ENCODE data around the gene PCDHGA8.
"Not testable (repeated sequence)": the region's sequence is repeated elsewhere in the genome, so short reads cannot be mapped to it uniquely, and the experiment has no call there.

Gene PCDHGA8

DNA sequence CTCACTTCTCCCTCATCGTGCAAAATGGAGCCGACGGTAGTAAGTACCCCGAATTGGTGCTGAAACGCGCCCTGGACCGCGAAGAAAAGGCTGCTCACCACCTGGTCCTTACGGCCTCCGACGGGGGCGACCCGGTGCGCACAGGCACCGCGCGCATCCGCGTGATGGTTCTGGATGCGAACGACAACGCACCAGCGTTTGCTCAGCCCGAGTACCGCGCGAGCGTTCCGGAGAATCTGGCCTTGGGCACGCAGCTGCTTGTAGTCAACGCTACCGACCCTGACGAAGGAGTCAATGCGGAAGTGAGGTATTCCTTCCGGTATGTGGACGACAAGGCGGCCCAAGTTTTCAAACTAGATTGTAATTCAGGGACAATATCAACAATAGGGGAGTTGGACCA, 38.9 kb downstream of the PCDHGA8 start:
- H3K27me3 Mint-ChIP-seq = peaks cover 69% of the 10 kb centered on the region
- H3K9me3 Mint-ChIP-seq = peaks cover 18 to 49% of the 10 kb centered on the region in 2 donors
- peak overlapping the region in 1 of 2 donors; percentile 12 for H3K27ac Mint-ChIP-seq
- peak; percentile 53 for ATAC-seq
- peak overlapping the region; percentile 81 to 84 for H3K4me3 Mint-ChIP-seq
- H3K4me1 Mint-ChIP-seq = peaks cover 20% of the 10 kb centered on the region
- peak in 1 of 2 donors; percentile 40 for DNase-seq

GRCh38 chr5:141432308-141432707, 39.9 kb downstream of the PCDHGA8 start:
- Mint-ChIP-seq H3K4me3 (peak overlapping the region; percentile 81 to 84), H3K4me1 (peaks cover 20% of the 10 kb centered on the region), H3K27me3 (peaks cover 59% of the 10 kb centered on the region), H3K9me3 (peaks cover 18 to 49% of the 10 kb centered on the region in 2 donors)
- H3K27ac Mint-ChIP-seq, ATAC-seq, DNase-seq: not testable (repeated sequence)

DNA sequence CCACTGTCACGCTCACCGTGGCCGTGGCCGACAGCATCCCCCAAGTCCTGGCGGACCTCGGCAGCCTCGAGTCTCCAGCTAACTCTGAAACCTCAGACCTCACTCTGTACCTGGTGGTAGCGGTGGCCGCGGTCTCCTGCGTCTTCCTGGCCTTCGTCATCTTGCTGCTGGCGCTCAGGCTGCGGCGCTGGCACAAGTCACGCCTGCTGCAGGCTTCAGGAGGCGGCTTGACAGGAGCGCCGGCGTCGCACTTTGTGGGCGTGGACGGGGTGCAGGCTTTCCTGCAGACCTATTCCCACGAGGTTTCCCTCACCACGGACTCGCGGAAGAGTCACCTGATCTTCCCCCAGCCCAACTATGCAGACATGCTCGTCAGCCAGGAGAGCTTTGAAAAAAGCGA, 40.3 kb downstream of the PCDHGA8 start:
- ATAC-seq, H3K4me3 Mint-ChIP-seq, DNase-seq: not testable (repeated sequence)
- H3K4me1 Mint-ChIP-seq = peaks cover 20% of the 10 kb centered on the region
- H3K27me3 Mint-ChIP-seq = peaks cover 55% of the 10 kb centered on the region
- peaks cover 18 to 47% of the 10 kb centered on the region in 2 donors for H3K9me3 Mint-ChIP-seq
- peak overlapping the region in 1 of 2 donors; percentile 55 for H3K27ac Mint-ChIP-seq

DNA sequence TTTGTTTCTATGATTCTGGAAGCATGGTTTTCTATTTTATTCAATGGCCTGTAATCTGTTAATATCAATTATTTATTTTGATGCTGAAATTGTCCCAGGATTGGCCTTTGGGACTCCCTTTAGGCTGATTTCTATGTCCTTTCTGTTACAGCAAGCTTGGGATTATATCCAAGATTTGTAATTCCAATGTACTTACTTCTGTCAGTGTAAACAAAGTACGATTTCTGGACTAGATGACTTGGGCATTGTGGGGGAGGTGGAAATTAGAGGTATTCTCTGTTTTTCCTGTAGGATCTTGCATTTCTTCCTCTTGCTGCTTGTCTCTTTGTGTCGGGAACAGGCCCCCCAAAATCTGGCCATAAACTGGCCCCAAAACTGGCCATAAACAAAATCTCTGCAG, 41.6 kb downstream of the PCDHGA8 start:
- Mint-ChIP-seq H3K27me3 (peaks cover 43% of the 10 kb centered on the region), H3K4me3 (no peak overlapping the region), H3K27ac (no peak overlapping the region), H3K9me3 (peaks cover 14 to 38% of the 10 kb centered on the region in 2 donors), H3K4me1 (peaks cover 20% of the 10 kb centered on the region)
- ATAC-seq (no peak), DNase-seq (no peak)

DNA sequence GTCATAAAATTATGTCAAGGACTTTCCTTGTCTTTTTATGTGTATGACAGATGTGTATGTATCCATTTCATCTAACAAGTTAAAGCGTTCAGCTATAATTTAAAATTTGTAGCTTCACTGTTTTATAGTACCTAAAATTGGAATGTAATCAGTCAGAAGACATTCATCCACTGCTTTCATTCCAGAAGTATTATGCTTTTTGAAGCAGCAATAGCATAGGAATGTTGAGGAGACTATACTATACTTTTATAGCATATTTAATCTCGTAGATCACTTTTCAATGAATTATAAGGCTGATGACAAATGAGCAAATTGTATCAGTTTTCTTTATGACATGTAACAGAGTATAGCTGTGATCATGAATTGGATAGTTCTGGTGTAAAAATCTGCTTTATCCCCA, 44.8 kb downstream of the PCDHGA8 start:
- ATAC-seq = no peak
- Mint-ChIP-seq H3K27me3 (peaks cover 30% of the 10 kb centered on the region), H3K9me3 (peaks cover 9 to 28% of the 10 kb centered on the region in 2 donors), H3K27ac (no peak overlapping the region), H3K4me1 (peaks cover under 1% of the 10 kb centered on the region), H3K4me3 (no peak overlapping the region)
- DNase-seq = no peak

DNA sequence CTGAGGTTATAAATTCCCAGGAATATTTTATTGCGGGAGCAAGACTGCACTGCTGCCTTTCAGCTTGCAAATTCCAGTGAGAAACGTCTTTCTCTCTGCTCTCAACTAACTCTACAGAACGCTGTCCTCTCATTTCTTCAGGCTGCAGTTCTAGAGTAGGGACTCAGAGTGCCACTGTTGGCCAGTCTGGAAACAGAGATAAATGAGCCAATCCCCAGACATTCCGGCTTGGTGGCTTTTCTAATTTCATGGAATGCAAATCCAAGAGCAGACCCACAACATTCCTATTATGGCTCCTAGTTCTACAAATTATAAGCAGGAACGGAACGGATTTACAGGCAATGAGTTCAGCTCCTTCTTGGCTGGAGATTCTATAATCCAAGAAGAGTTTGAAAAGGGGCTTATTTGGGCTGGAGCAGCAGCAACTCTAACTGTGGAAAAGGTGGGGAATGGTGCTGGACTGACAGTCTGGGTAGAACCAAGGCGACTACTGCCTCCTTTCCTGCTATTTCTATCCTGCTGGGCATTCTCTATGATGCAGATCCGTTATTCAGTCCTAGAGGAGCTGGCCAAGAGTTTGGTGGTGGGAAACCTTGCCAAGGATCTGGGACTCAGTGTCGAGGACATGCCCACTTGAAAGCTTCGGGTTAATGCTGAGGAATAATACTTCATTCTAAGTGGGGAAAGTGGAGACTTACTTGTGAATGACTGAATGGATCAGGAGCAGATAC, 47.1 kb downstream of the PCDHGA8 start:
- ATAC-seq = no peak
- Mint-ChIP-seq H3K4me3 (no peak overlapping the region), H3K27me3 (peaks cover 24% of the 10 kb centered on the region), H3K9me3 (peaks cover 4 to 13% of the 10 kb centered on the region in 2 donors), H3K27ac (no peak overlapping the region), H3K4me1 (no peaks in the 10 kb centered on the region)
- DNase-seq = no peak

GRCh38 chr5:141440341-141440740, 47.9 kb downstream of the PCDHGA8 start:
- Mint-ChIP-seq H3K27ac (no peak overlapping the region), H3K9me3 (peaks cover 4 to 13% of the 10 kb centered on the region in 2 donors), H3K4me1 (no peaks in the 10 kb centered on the region), H3K4me3 (no peak overlapping the region), H3K27me3 (peaks cover 31% of the 10 kb centered on the region)
- DNase-seq (no peak), ATAC-seq (no peak)

DNA sequence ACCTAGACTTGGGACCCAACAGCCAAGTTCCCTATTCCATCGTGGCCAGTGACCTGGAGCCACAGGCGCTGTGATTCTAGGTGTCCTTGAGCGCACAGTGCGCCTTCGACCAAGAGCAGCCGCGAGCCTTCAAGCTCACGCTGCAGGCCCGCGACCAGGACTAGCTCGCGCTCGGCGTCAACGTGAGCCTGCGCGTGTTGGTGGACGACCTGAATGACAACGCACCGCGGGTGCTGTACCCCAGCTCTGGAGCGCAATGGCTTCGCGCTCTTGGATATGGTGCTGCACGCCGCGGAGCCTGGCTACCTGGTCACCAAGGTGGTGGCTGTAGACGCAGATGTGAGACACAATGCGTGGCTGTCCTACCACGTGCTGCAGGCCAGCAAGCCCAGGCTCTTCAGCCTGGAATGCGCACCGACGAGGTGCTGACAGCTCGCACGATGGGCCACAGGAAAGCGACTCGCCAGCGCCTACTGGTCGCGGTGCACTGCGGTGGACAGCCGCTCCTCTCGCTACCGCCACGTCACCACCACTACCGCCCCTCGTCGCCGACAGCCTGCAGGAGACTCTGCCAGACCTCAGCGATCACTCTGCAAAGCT, 49.2 kb downstream of the PCDHGA8 start:
- H3K27ac Mint-ChIP-seq = no peak overlapping the region
- peaks cover 45% of the 10 kb centered on the region for H3K27me3 Mint-ChIP-seq
- H3K4me1 Mint-ChIP-seq = no peaks in the 10 kb centered on the region
- H3K9me3 Mint-ChIP-seq = peaks cover 4 to 13% of the 10 kb centered on the region in 2 donors
- no peak overlapping the region for H3K4me3 Mint-ChIP-seq
- DNase-seq (no peak), ATAC-seq (no peak)
